Measurements from ENCODE around the gene PLIN5. TPM values are rescaled to one million over a fixed set of nuclear protein-coding genes. Genes with fewer than 3 reads are reported as not detected.

Gene PLIN5
- total RNA-seq, 1 donor from 2014 or later, result not detected

GRCh38 chr19:4499855-4500254, 35.2 kb downstream of the PLIN5 start:
- no peak for TF ChIP-seq CTCF (IDR thresholded peaks at IDR 0.05; ENCODE audit: insufficient read depth, low read length, severe bottlenecking)
- H3K36me3 ChIP-seq (ENCODE audit: control insufficient read depth, insufficient read depth, low read length), result peaks cover 23% of the 10 kb centered on the region
- no peak for FAIRE-seq

GRCh38 chr19:4499318-4499717, 35.7 kb downstream of the PLIN5 start:
- FAIRE-seq (no peak), DNase-seq (ENCODE audit: low read depth) (no peak)
- Histone ChIP-seq H3K36me3 (ENCODE audit: control insufficient read depth, insufficient read depth, low read length) (peaks cover 25% of the 10 kb centered on the region), H3K27me3 (ENCODE audit: control insufficient read depth, insufficient read depth, low read length) (no peaks in the 10 kb centered on the region), H3K4me3 (ENCODE audit: low read depth, low read length) (no peak overlapping the region)
- no peak for TF ChIP-seq CTCF (IDR thresholded peaks at IDR 0.05; ENCODE audit: insufficient read depth, low read length, severe bottlenecking)

More at GRCh38 chr19:4499855-4500254, 35.2 kb downstream of the PLIN5 start:
- H3K27me3 ChIP-seq (ENCODE audit: control insufficient read depth, insufficient read depth, low read length), result no peaks in the 10 kb centered on the region
- H3K4me3 ChIP-seq (ENCODE audit: low read depth, low read length), result no peak overlapping the region
- DNase-seq (ENCODE audit: low read depth), result no peak

- no peak for TF ChIP-seq CTCF (IDR thresholded peaks at IDR 0.05; ENCODE audit: insufficient read depth, low read length, severe bottlenecking)
- no peak for FAIRE-seq
- H3K36me3 ChIP-seq (ENCODE audit: control insufficient read depth, insufficient read depth, low read length), result peaks cover 24% of the 10 kb centered on the region
Observed at GRCh38 chr19:4498694-4499093, 36.3 kb downstream of the PLIN5 start.

GRCh38 chr19:4497770-4498389, 37.1 kb downstream of the PLIN5 start:
- Histone ChIP-seq H3K27me3 (ENCODE audit: control insufficient read depth, insufficient read depth, low read length) (no peaks in the 10 kb centered on the region), H3K4me3 (ENCODE audit: low read depth, low read length) (no peak overlapping the region), H3K36me3 (ENCODE audit: control insufficient read depth, insufficient read depth, low read length) (peaks cover 25% of the 10 kb centered on the region)
- FAIRE-seq, result no peak
- no peak for TF ChIP-seq CTCF (IDR thresholded peaks at IDR 0.05; ENCODE audit: insufficient read depth, low read length, severe bottlenecking)
- DNase-seq (ENCODE audit: low read depth), result no peak

More at GRCh38 chr19:4498694-4499093, 36.3 kb downstream of the PLIN5 start:
- no peak for DNase-seq (ENCODE audit: low read depth)
- Histone ChIP-seq H3K4me3 (ENCODE audit: low read depth, low read length) (no peak overlapping the region), H3K27me3 (ENCODE audit: control insufficient read depth, insufficient read depth, low read length) (no peaks in the 10 kb centered on the region)

GRCh38 chr19:4496304-4496703, 38.7 kb downstream of the PLIN5 start:
- FAIRE-seq, result no peak
- H3K27me3 ChIP-seq (ENCODE audit: control insufficient read depth, insufficient read depth, low read length), result no peaks in the 10 kb centered on the region
- H3K4me3 ChIP-seq (ENCODE audit: low read depth, low read length), result no peak overlapping the region
- no peak for DNase-seq (ENCODE audit: low read depth)
- no peak for TF ChIP-seq CTCF (IDR thresholded peaks at IDR 0.05; ENCODE audit: insufficient read depth, low read length, severe bottlenecking)
- peaks cover 22% of the 10 kb centered on the region for H3K36me3 ChIP-seq (ENCODE audit: control insufficient read depth, insufficient read depth, low read length)

GRCh38 chr19:4495471-4495870, 39.6 kb downstream of the PLIN5 start:
- peak; percentile 70 for TF ChIP-seq CTCF (IDR thresholded peaks at IDR 0.05; ENCODE audit: insufficient read depth, low read length, severe bottlenecking)
- no peak for FAIRE-seq
- H3K36me3 ChIP-seq (ENCODE audit: control insufficient read depth, insufficient read depth, low read length), result peaks cover 23% of the 10 kb centered on the region
- no peaks in the 10 kb centered on the region for H3K27me3 ChIP-seq (ENCODE audit: control insufficient read depth, insufficient read depth, low read length)
- DNase-seq (ENCODE audit: low read depth), result peak; percentile 35
- no peak overlapping the region for H3K4me3 ChIP-seq (ENCODE audit: low read depth, low read length)

All from bronchial epithelial cell (primary cell).